ENCODE measurements around the gene ARHGAP44. TPM values are rescaled to one million over a fixed set of nuclear protein-coding genes. Genes with fewer than 3 reads are reported as not detected.

ARHGAP44 gene
- total and polyA plus RNA-seq, 4 donors, result 0.14 to 1.3 (median 0.42) TPM

GRCh38 chr17:12924614-12925013 lies 135.3 kb downstream of the ARHGAP44 start:
- Histone ChIP-seq H3K36me3 (ENCODE audit: control insufficient read depth in 4 of 4, insufficient read depth in 3 of 4, low read depth in 1 of 4, low read length in 3 of 4) (no peaks in the 10 kb centered on the region), H3K9ac (ENCODE audit: low read depth in 1 of 2, low read length in 2 of 2) (no peak overlapping the region), H3K4me3 (ENCODE audit: low read depth in 1 of 3, low read length in 3 of 3) (no peak overlapping the region), H3K27me3 (ENCODE audit: control insufficient read depth in 4 of 4, insufficient read depth in 4 of 4, low read length in 3 of 4) (no peaks in the 10 kb centered on the region), H3K27ac (ENCODE audit: low read depth in 1 of 2, low read length in 2 of 2) (no peak overlapping the region), H3K4me1 (ENCODE audit: control insufficient read depth in 4 of 4, insufficient read depth in 4 of 4, low read length in 3 of 4) (no peaks in the 10 kb centered on the region), H3K9me3 (ENCODE audit: control insufficient read depth in 4 of 4, low read length in 3 of 4) (no peaks in the 10 kb centered on the region)
- no peak for DNase-seq (ENCODE audit: low spot score)
- 97% methylated on average over 2 of the region's 2 CpGs for WGBS
- no peak for TF ChIP-seq RXRA (IDR thresholded peaks at IDR 0.05)
- no peak for TF ChIP-seq RAD21 (IDR thresholded peaks at IDR 0.05)
- no peak for TF ChIP-seq GABPA (IDR thresholded peaks at IDR 0.05 in 1 of 2, conservative IDR thresholded peaks at IDR 0.05 in 1 of 2)
- TF ChIP-seq FOXA1 (IDR thresholded peaks at IDR 0.05), result no peak
- no peak for TF ChIP-seq ZBTB33 (IDR thresholded peaks at IDR 0.05)
- TF ChIP-seq NR2F2 (IDR thresholded peaks at IDR 0.05), result no peak
- TF ChIP-seq ATF3 (IDR thresholded peaks at IDR 0.05), result no peak
- TF ChIP-seq MAX (IDR thresholded peaks at IDR 0.05), result no peak
- no peak for TF ChIP-seq SP1 (IDR thresholded peaks at IDR 0.05)
- no peak for TF ChIP-seq FOXA2 (IDR thresholded peaks at IDR 0.05)
- TF ChIP-seq JUND (IDR thresholded peaks at IDR 0.05), result no peak

- DNase-seq (ENCODE audit: low spot score), result no peak
- Histone ChIP-seq H3K4me3 (ENCODE audit: low read depth in 1 of 3, low read length in 3 of 3) (no peak overlapping the region), H3K27me3 (ENCODE audit: control insufficient read depth in 4 of 4, insufficient read depth in 4 of 4, low read length in 3 of 4) (no peaks in the 10 kb centered on the region), H3K36me3 (ENCODE audit: control insufficient read depth in 4 of 4, insufficient read depth in 3 of 4, low read depth in 1 of 4, low read length in 3 of 4) (no peaks in the 10 kb centered on the region), H3K4me1 (ENCODE audit: control insufficient read depth in 4 of 4, insufficient read depth in 4 of 4, low read length in 3 of 4) (no peaks in the 10 kb centered on the region), H3K9ac (ENCODE audit: low read depth in 1 of 2, low read length in 2 of 2) (no peak overlapping the region), H3K27ac (ENCODE audit: low read depth in 1 of 2, low read length in 2 of 2) (no peak overlapping the region), H3K9me3 (ENCODE audit: control insufficient read depth in 4 of 4, low read length in 3 of 4) (no peaks in the 10 kb centered on the region)
- WGBS, result 66% methylated on average over 1 of the region's 1 CpG
- TF ChIP-seq TAF1 (conservative IDR thresholded peaks at IDR 0.05) (no peak), CTCF (IDR thresholded peaks at IDR 0.05; ENCODE audit: low read depth, low read length, missing input control) (no peak), HNF4G (IDR thresholded peaks at IDR 0.05) (no peak), JUND (IDR thresholded peaks at IDR 0.05) (no peak), EGR1 (IDR thresholded peaks at IDR 0.05; ENCODE audit: low read depth in 2 of 2) (no peak), GABPA (IDR thresholded peaks at IDR 0.05 in 1 of 2, conservative IDR thresholded peaks at IDR 0.05 in 1 of 2) (no peak), SP1 (IDR thresholded peaks at IDR 0.05) (no peak), NR2F2 (IDR thresholded peaks at IDR 0.05) (no peak), FOXA1 (IDR thresholded peaks at IDR 0.05) (no peak), MAX (IDR thresholded peaks at IDR 0.05) (no peak), YY1 (IDR thresholded peaks at IDR 0.05) (no peak), FOXA2 (IDR thresholded peaks at IDR 0.05) (no peak)
These were observed 137.7 kb downstream of the ARHGAP44 start for GRCh38 chr17:12927001-12927400.
